IPS-15b (cell line): ENCODE results near the gene ZDHHC3.

Source experiments
- H3K27me3 ChIP-seq: one replicate; pipeline ENCODE4 v1.6.1; 2013; ENCODE audit warnings: low read length; ENCODE audit not compliant: control insufficient read depth, insufficient read depth
- H3K36me3 ChIP-seq: one replicate; pipeline ENCODE4 v1.6.1; 2013; ENCODE audit warnings: low read length; ENCODE audit not compliant: control insufficient read depth, insufficient read depth
- H3K4me1 ChIP-seq: one replicate; pipeline ENCODE4 v1.6.1; 2013; ENCODE audit warnings: mild to moderate bottlenecking, low read length; ENCODE audit not compliant: control insufficient read depth, insufficient read depth
- H3K4me3 ChIP-seq: one replicate; pipeline ENCODE4 v1.5.1; 2013; ENCODE audit warnings: low read depth, low read length
- H3K9ac ChIP-seq: one replicate; pipeline ENCODE4 v1.6.1; 2013; ENCODE audit warnings: low read depth, mild to moderate bottlenecking, low read length
- H3K9me3 ChIP-seq: one replicate; pipeline ENCODE4 v1.6.1; 2013; ENCODE audit warnings: mild to moderate bottlenecking, low read length; ENCODE audit not compliant: control insufficient read depth, insufficient read depth

The ZDHHC3 gene

GRCh38 chr3:44883213-44883955 is 92.6 kb downstream of the ZDHHC3 start:
- Histone ChIP-seq H3K4me3 (no peak overlapping the region), H3K9me3 (peaks cover 3% of the 10 kb centered on the region), H3K36me3 (no peaks in the 10 kb centered on the region), H3K9ac (no peak overlapping the region), H3K4me1 (no peaks in the 10 kb centered on the region), H3K27me3 (no peaks in the 10 kb centered on the region)

DNA sequence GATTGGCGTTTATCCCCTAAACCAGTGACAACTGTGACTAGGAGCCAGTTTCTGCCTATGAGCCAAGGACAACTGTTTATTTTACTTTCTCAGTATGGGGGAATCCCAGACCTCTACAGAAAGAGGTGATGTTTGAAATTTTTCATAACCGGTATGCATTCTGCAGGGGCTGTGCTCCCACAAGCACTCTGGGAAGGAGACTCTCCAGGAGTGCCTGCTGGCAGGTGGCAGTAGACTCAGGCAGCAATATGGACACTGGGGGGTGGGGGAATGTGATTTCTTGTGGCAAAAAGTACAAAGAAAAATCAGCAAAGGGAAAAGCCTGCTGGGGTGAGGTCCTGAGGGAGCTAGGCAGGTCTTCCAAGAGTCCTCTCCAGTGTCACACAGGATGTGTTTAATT is 95.7 kb downstream of the ZDHHC3 start:
- Histone ChIP-seq H3K9ac (no peak overlapping the region), H3K4me3 (no peak overlapping the region), H3K36me3 (no peaks in the 10 kb centered on the region), H3K4me1 (no peaks in the 10 kb centered on the region), H3K9me3 (peaks cover 3% of the 10 kb centered on the region), H3K27me3 (no peaks in the 10 kb centered on the region)

DNA sequence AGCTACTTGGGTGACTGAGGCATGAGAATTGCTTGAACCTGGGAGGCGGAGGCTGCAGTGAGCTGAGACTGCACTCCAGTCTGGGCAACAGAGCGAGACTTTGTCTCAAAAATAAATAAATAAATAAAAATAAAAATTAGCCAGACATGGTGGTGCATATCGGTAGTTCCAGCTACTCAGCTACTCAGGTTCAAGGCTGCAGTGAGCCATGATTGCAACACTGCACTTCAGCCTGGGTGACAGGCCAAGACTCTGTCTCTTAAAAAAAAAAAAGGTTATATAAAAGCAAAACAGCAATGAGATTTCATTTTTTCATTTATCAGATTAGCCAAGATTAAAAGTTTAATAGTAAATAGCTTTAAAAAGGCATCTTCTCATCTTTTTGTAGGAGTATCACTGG is 98.6 kb downstream of the ZDHHC3 start:
- H3K9ac ChIP-seq = no peak overlapping the region
- no peaks in the 10 kb centered on the region for H3K9me3 ChIP-seq

DNA sequence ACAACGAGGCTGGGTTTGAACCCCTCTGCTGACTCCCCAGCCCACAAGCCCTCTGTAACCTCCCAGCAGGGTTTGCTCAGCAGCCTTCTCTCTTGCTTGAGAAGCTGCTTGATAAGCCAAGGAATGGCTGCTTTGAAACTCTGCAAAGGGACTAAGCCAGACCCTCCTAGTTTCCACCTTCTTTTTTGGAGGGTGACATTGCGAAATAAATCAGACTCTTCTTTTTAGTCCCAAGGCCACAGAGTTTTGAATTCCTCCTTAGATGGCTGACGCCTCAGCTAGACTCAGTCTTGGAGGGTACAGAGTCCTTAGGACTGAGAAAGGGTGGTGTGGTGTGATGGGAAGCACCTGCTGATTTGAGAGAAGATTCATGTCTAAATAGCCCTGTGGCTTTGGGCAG is 100.4 kb downstream of the ZDHHC3 start:
- Histone ChIP-seq H3K9ac (no peak overlapping the region), H3K4me3 (no peak overlapping the region), H3K4me1 (no peaks in the 10 kb centered on the region), H3K36me3 (no peaks in the 10 kb centered on the region), H3K27me3 (no peaks in the 10 kb centered on the region), H3K9me3 (no peaks in the 10 kb centered on the region)

More for the DNA sequence above, 98.6 kb downstream of the ZDHHC3 start:
- no peaks in the 10 kb centered on the region for H3K4me1 ChIP-seq
- no peaks in the 10 kb centered on the region for H3K27me3 ChIP-seq
- no peak overlapping the region for H3K4me3 ChIP-seq
- no peaks in the 10 kb centered on the region for H3K36me3 ChIP-seq
